Transverse colon (tissue), 3 donors: ENCODE results near the gene DLL4.

ENCODE experiments used
- CTCF ChIP-seq, 5 experiments: fragments of 200-600 bp in 3 of 5; fragments of 450-650 bp in 2 of 5; sonication (generic) in 3 of 5; IDR thresholded peaks; 1 replicate in 2 of 5; 2 replicates in 3 of 5; pipeline ENCODE4 v1.5.1; 2016 to 2017; ENCODE audit warnings: antibody characterized with exemption in 5 of 5, inconsistent platforms in 3 of 5, mild to moderate bottlenecking in 2 of 5, moderate library complexity in 1 of 5
- EP300 ChIP-seq: sonication (generic); formaldehyde crosslinking; IDR thresholded peaks from one replicate; pipeline ENCODE4 v1.6.1; 2017; ENCODE audit warnings: antibody characterized with exemption, low read depth
- POLR2A ChIP-seq: fragments of 450-650 bp; IDR thresholded peaks from one replicate; pipeline ENCODE4 v1.6.1; 2016; ENCODE audit warnings: antibody characterized with exemption, mild to moderate bottlenecking, moderate library complexity

GRCh38 chr15:40926659-40927494, 2.3 kb upstream of the DLL4 start:
- no peak for TF ChIP-seq EP300
- TF ChIP-seq CTCF (IDR thresholded peaks at IDR 0.05): no peak
- no peak for TF ChIP-seq POLR2A
